Measurements from ENCODE around the gene ARID1B.

The ARID1B gene

GRCh38 chr6:156886409-156886808, 109.2 kb downstream of the ARID1B start:
- peaks cover 20% of the 10 kb centered on the region; the same call in 1 of the 2 replicates for H3K4me1 ChIP-seq (ENCODE audit: insufficient read depth, low read length)
- no peak overlapping the region for H3K9ac ChIP-seq (ENCODE audit: low read depth, low read length)
- no peaks in the 10 kb centered on the region for H3K36me3 ChIP-seq (ENCODE audit: insufficient read depth, low read length)
- no peaks in the 10 kb centered on the region for H3K9me3 ChIP-seq (ENCODE audit: control insufficient read depth, insufficient read depth, low read length)

GRCh38 chr6:156887623-156888269, 110.6 kb downstream of the ARID1B start:
- Histone ChIP-seq H3K9ac (ENCODE audit: low read depth, low read length) (no peak overlapping the region), H3K36me3 (ENCODE audit: insufficient read depth, low read length) (no peaks in the 10 kb centered on the region), H3K4me1 (ENCODE audit: insufficient read depth, low read length) (peaks cover 18% of the 10 kb centered on the region; the same call in 1 of the 2 replicates), H3K9me3 (ENCODE audit: control insufficient read depth, insufficient read depth, low read length) (no peaks in the 10 kb centered on the region)

- H3K4me1 ChIP-seq (ENCODE audit: insufficient read depth, low read length): peaks cover 18% of the 10 kb centered on the region; the same call in 1 of the 2 replicates
- no peaks in the 10 kb centered on the region for H3K36me3 ChIP-seq (ENCODE audit: insufficient read depth, low read length)
- H3K9me3 ChIP-seq (ENCODE audit: control insufficient read depth, insufficient read depth, low read length): no peaks in the 10 kb centered on the region
- H3K9ac ChIP-seq (ENCODE audit: low read depth, low read length): no peak overlapping the region
Observed at GRCh38 chr6:156889469-156889868, 112.3 kb downstream of the ARID1B start.

GRCh38 chr6:156889986-156890385, 112.8 kb downstream of the ARID1B start:
- H3K9me3 ChIP-seq (ENCODE audit: control insufficient read depth, insufficient read depth, low read length): no peaks in the 10 kb centered on the region
- peaks cover 18% of the 10 kb centered on the region; the same call in 1 of the 2 replicates for H3K4me1 ChIP-seq (ENCODE audit: insufficient read depth, low read length)
- no peaks in the 10 kb centered on the region for H3K36me3 ChIP-seq (ENCODE audit: insufficient read depth, low read length)
- no peak overlapping the region for H3K9ac ChIP-seq (ENCODE audit: low read depth, low read length)

- Histone ChIP-seq H3K36me3 (ENCODE audit: insufficient read depth, low read length) (no peaks in the 10 kb centered on the region), H3K4me1 (ENCODE audit: insufficient read depth, low read length) (peaks cover 18% of the 10 kb centered on the region; the same call in 1 of the 2 replicates), H3K9me3 (ENCODE audit: control insufficient read depth, insufficient read depth, low read length) (no peaks in the 10 kb centered on the region), H3K9ac (ENCODE audit: low read depth, low read length) (no peak overlapping the region)
Observed at GRCh38 chr6:156890627-156891314, 113.6 kb downstream of the ARID1B start.

GRCh38 chr6:156897907-156898531, 120.8 kb downstream of the ARID1B start:
- Histone ChIP-seq H3K36me3 (ENCODE audit: insufficient read depth, low read length) (no peaks in the 10 kb centered on the region), H3K4me1 (ENCODE audit: insufficient read depth, low read length) (no peaks in the 10 kb centered on the region), H3K9me3 (ENCODE audit: control insufficient read depth, insufficient read depth, low read length) (no peaks in the 10 kb centered on the region), H3K9ac (ENCODE audit: low read depth, low read length) (no peak overlapping the region)

GRCh38 chr6:156899071-156899470, 121.9 kb downstream of the ARID1B start:
- H3K36me3 ChIP-seq (ENCODE audit: insufficient read depth, low read length): no peaks in the 10 kb centered on the region

GRCh38 chr6:156899532-156900135, 122.5 kb downstream of the ARID1B start:
- no peaks in the 10 kb centered on the region for H3K36me3 ChIP-seq (ENCODE audit: insufficient read depth, low read length)
- no peaks in the 10 kb centered on the region for H3K9me3 ChIP-seq (ENCODE audit: control insufficient read depth, insufficient read depth, low read length)
- no peak overlapping the region for H3K9ac ChIP-seq (ENCODE audit: low read depth, low read length)
- H3K4me1 ChIP-seq (ENCODE audit: insufficient read depth, low read length): no peaks in the 10 kb centered on the region

More at GRCh38 chr6:156899071-156899470, 121.9 kb downstream of the ARID1B start:
- H3K4me1 ChIP-seq (ENCODE audit: insufficient read depth, low read length): no peaks in the 10 kb centered on the region
- H3K9ac ChIP-seq (ENCODE audit: low read depth, low read length): no peak overlapping the region
- H3K9me3 ChIP-seq (ENCODE audit: control insufficient read depth, insufficient read depth, low read length): no peaks in the 10 kb centered on the region

GRCh38 chr6:156900292-156900691, 123.1 kb downstream of the ARID1B start:
- Histone ChIP-seq H3K9me3 (ENCODE audit: control insufficient read depth, insufficient read depth, low read length) (no peaks in the 10 kb centered on the region), H3K9ac (ENCODE audit: low read depth, low read length) (no peak overlapping the region), H3K36me3 (ENCODE audit: insufficient read depth, low read length) (no peaks in the 10 kb centered on the region), H3K4me1 (ENCODE audit: insufficient read depth, low read length) (no peaks in the 10 kb centered on the region)

- no peaks in the 10 kb centered on the region for H3K9me3 ChIP-seq (ENCODE audit: control insufficient read depth, insufficient read depth, low read length)
- no peaks in the 10 kb centered on the region for H3K36me3 ChIP-seq (ENCODE audit: insufficient read depth, low read length)
- no peaks in the 10 kb centered on the region for H3K4me1 ChIP-seq (ENCODE audit: insufficient read depth, low read length)
- no peak overlapping the region for H3K9ac ChIP-seq (ENCODE audit: low read depth, low read length)
Observed at GRCh38 chr6:156901309-156902019, 124.3 kb downstream of the ARID1B start.

GRCh38 chr6:156902782-156903181, 125.6 kb downstream of the ARID1B start:
- H3K36me3 ChIP-seq (ENCODE audit: insufficient read depth, low read length): no peaks in the 10 kb centered on the region
- H3K9me3 ChIP-seq (ENCODE audit: control insufficient read depth, insufficient read depth, low read length): no peaks in the 10 kb centered on the region
- no peaks in the 10 kb centered on the region for H3K4me1 ChIP-seq (ENCODE audit: insufficient read depth, low read length)
- no peak overlapping the region for H3K9ac ChIP-seq (ENCODE audit: low read depth, low read length)

GRCh38 chr6:156904176-156904967, 127.2 kb downstream of the ARID1B start:
- Histone ChIP-seq H3K9me3 (ENCODE audit: control insufficient read depth, insufficient read depth, low read length) (no peaks in the 10 kb centered on the region), H3K4me1 (ENCODE audit: insufficient read depth, low read length) (no peaks in the 10 kb centered on the region), H3K9ac (ENCODE audit: low read depth, low read length) (no peak overlapping the region), H3K36me3 (ENCODE audit: insufficient read depth, low read length) (no peaks in the 10 kb centered on the region)

- Histone ChIP-seq H3K36me3 (ENCODE audit: insufficient read depth, low read length) (no peaks in the 10 kb centered on the region), H3K4me1 (ENCODE audit: insufficient read depth, low read length) (no peaks in the 10 kb centered on the region), H3K9ac (ENCODE audit: low read depth, low read length) (no peak overlapping the region), H3K9me3 (ENCODE audit: control insufficient read depth, insufficient read depth, low read length) (no peaks in the 10 kb centered on the region)
Observed at GRCh38 chr6:156905801-156906200, 128.6 kb downstream of the ARID1B start.
